Parathyroid adenoma (tissue), 2 donors: ENCODE data around the gene GARIN1A.

Experiments used
- H2AFZ ChIP-seq: fragments of 300-600 bp; sonication (generic); one replicate; pipeline ENCODE4 v1.7.0; 2017; ENCODE audit warnings: antibody characterized with exemption, mild to moderate bottlenecking
- H3K27ac ChIP-seq: fragments of 300-600 bp; sonication (generic); one replicate; pipeline ENCODE4 v1.7.0; 2017
- H3K27me3 ChIP-seq: fragments of 300-600 bp; sonication (generic); one replicate; pipeline ENCODE4 v1.7.0; 2017; ENCODE audit warnings: low read length; ENCODE audit not compliant: control insufficient read depth, insufficient read depth
- H3K36me3 ChIP-seq: fragments of 300-600 bp; sonication (generic); one replicate; pipeline ENCODE4 v1.7.0; 2017; ENCODE audit warnings: low read length; ENCODE audit not compliant: control insufficient read depth, insufficient read depth
- H3K4me1 ChIP-seq: fragments of 300-600 bp; sonication (generic); one replicate; pipeline ENCODE4 v1.7.0; 2017; ENCODE audit warnings: control low read depth
- H3K4me2 ChIP-seq: fragments of 300-600 bp; sonication (generic); one replicate; pipeline ENCODE4 v1.7.0; 2017; ENCODE audit warnings: low read length
- H3K4me3 ChIP-seq: fragments of 300-600 bp; sonication (generic); one replicate; pipeline ENCODE4 v1.7.0; 2017; ENCODE audit warnings: low read depth, low read length
- H3K79me2 ChIP-seq: fragments of 300-600 bp; sonication (generic); one replicate; pipeline ENCODE4 v1.7.0; 2017; ENCODE audit warnings: control low read depth
- H3K9ac ChIP-seq: fragments of 300-600 bp; sonication (generic); one replicate; pipeline ENCODE4 v1.7.0; 2017; ENCODE audit warnings: mild to moderate bottlenecking
- H3K9me3 ChIP-seq: fragments of 300-600 bp; sonication (generic); one replicate; pipeline ENCODE4 v1.7.0; 2017; ENCODE audit warnings: low read length; ENCODE audit not compliant: control insufficient read depth
- CTCF ChIP-seq: fragments of 300-600 bp; sonication (generic); IDR thresholded peaks from one replicate; pipeline ENCODE4 v1.7.0; 2017; ENCODE audit warnings: antibody characterized with exemption, mild to moderate bottlenecking
- donor health status: primary hyperparathyroidism.

The GARIN1A gene

GRCh38 chr7:128703609-128704241, 31.6 kb downstream of the GARIN1A start:
- no peak for TF ChIP-seq CTCF
- Histone ChIP-seq H3K4me3 (no peak overlapping the region), H3K4me2 (no peak overlapping the region), H3K27ac (no peak overlapping the region), H3K27me3 (no peaks in the 10 kb centered on the region), H3K9ac (no peak overlapping the region), H3K36me3 (no peaks in the 10 kb centered on the region), H3K79me2 (no peaks in the 10 kb centered on the region), H2AFZ (no peak overlapping the region), H3K4me1 (no peaks in the 10 kb centered on the region), H3K9me3 (no peaks in the 10 kb centered on the region)

GRCh38 chr7:128705891-128706333, 33.8 kb downstream of the GARIN1A start:
- H3K27ac ChIP-seq = no peak overlapping the region
- no peaks in the 10 kb centered on the region for H3K9me3 ChIP-seq
- no peak overlapping the region for H2AFZ ChIP-seq
- H3K27me3 ChIP-seq = no peaks in the 10 kb centered on the region
- TF ChIP-seq CTCF = no peak
- H3K9ac ChIP-seq = no peak overlapping the region
- no peak overlapping the region for H3K4me2 ChIP-seq
- H3K36me3 ChIP-seq = no peaks in the 10 kb centered on the region
- H3K4me1 ChIP-seq = no peaks in the 10 kb centered on the region
- no peaks in the 10 kb centered on the region for H3K79me2 ChIP-seq
- H3K4me3 ChIP-seq = no peak overlapping the region

- H3K27ac ChIP-seq = no peak overlapping the region
- H2AFZ ChIP-seq = no peak overlapping the region
- no peak overlapping the region for H3K4me3 ChIP-seq
- H3K27me3 ChIP-seq = no peaks in the 10 kb centered on the region
- H3K4me2 ChIP-seq = no peak overlapping the region
- H3K79me2 ChIP-seq = no peaks in the 10 kb centered on the region
- H3K36me3 ChIP-seq = no peaks in the 10 kb centered on the region
- TF ChIP-seq CTCF = no peak
- H3K4me1 ChIP-seq = no peaks in the 10 kb centered on the region
- H3K9me3 ChIP-seq = no peaks in the 10 kb centered on the region
- no peak overlapping the region for H3K9ac ChIP-seq
These were observed 35.7 kb downstream of the GARIN1A start for GRCh38 chr7:128707752-128708151.

GRCh38 chr7:128708235-128708634, 36.1 kb downstream of the GARIN1A start:
- Histone ChIP-seq H2AFZ (no peak overlapping the region), H3K4me3 (no peak overlapping the region), H3K4me2 (no peak overlapping the region), H3K27me3 (no peaks in the 10 kb centered on the region), H3K79me2 (no peaks in the 10 kb centered on the region), H3K4me1 (no peaks in the 10 kb centered on the region), H3K9me3 (no peaks in the 10 kb centered on the region), H3K9ac (no peak overlapping the region), H3K27ac (no peak overlapping the region), H3K36me3 (no peaks in the 10 kb centered on the region)
- no peak for TF ChIP-seq CTCF

- Histone ChIP-seq H3K36me3 (no peaks in the 10 kb centered on the region), H3K79me2 (no peaks in the 10 kb centered on the region), H3K9ac (no peak overlapping the region), H3K27me3 (no peaks in the 10 kb centered on the region), H3K27ac (no peak overlapping the region), H3K9me3 (no peaks in the 10 kb centered on the region), H2AFZ (no peak overlapping the region), H3K4me2 (no peak overlapping the region), H3K4me3 (no peak overlapping the region), H3K4me1 (no peaks in the 10 kb centered on the region)
- TF ChIP-seq CTCF = no peak
These were observed 36.7 kb downstream of the GARIN1A start for GRCh38 chr7:128708824-128709223.
